DMS53 (cell line): ENCODE measurements around the gene SOX6.
"Not testable (repeated sequence)": the region's sequence is repeated elsewhere in the genome, so short reads cannot be mapped to it uniquely, and the experiment has no call there.

Experiments used
- DNase-seq: peaks from one replicate; lab custom pipeline; 2025; lab: John Stamatoyannopoulos, UW

Gene SOX6

GRCh38 chr11:16040151-16040550 lies 316.2 kb downstream of the SOX6 start:
- DNase-seq: peak; percentile 43

- DNase-seq: no peak
Observed at GRCh38 chr11:16037179-16037578, 319.2 kb downstream of the SOX6 start.

- no peak for DNase-seq
Observed at GRCh38 chr11:16036218-16036617, 320.1 kb downstream of the SOX6 start.

GRCh38 chr11:16034074-16034473 lies 322.3 kb downstream of the SOX6 start:
- DNase-seq: no peak

GRCh38 chr11:16032974-16033373 lies 323.4 kb downstream of the SOX6 start:
- DNase-seq: no peak

GRCh38 chr11:16031210-16031609 lies 325.1 kb downstream of the SOX6 start:
- no peak for DNase-seq

- DNase-seq: no peak
Observed at GRCh38 chr11:16030664-16031063, 325.7 kb downstream of the SOX6 start.

- not testable (repeated sequence) for DNase-seq
Observed at GRCh38 chr11:16029151-16029550, 327.2 kb downstream of the SOX6 start.

- DNase-seq: no peak
Observed at GRCh38 chr11:16028419-16028818, 327.9 kb downstream of the SOX6 start.

- DNase-seq: no peak
Observed at GRCh38 chr11:16027621-16028020, 328.7 kb downstream of the SOX6 start.

GRCh38 chr11:16026849-16027248 lies 329.5 kb downstream of the SOX6 start:
- no peak for DNase-seq

GRCh38 chr11:16018931-16019330 lies 337.4 kb downstream of the SOX6 start:
- no peak for DNase-seq

GRCh38 chr11:16016468-16016829 lies 339.9 kb downstream of the SOX6 start:
- no peak for DNase-seq

GRCh38 chr11:16015741-16016467 lies 340.4 kb downstream of the SOX6 start:
- DNase-seq: no peak

GRCh38 chr11:16013649-16014275 lies 342.6 kb downstream of the SOX6 start:
- no peak for DNase-seq

- DNase-seq: no peak
Observed at GRCh38 chr11:16013242-16013641, 343.1 kb downstream of the SOX6 start.

GRCh38 chr11:16012125-16012751 lies 344.1 kb downstream of the SOX6 start:
- DNase-seq: no peak

GRCh38 chr11:16011396-16011795 lies 344.9 kb downstream of the SOX6 start:
- no peak for DNase-seq

GRCh38 chr11:16009021-16009420 lies 347.3 kb downstream of the SOX6 start:
- DNase-seq: no peak

GRCh38 chr11:16007514-16007913 lies 348.8 kb downstream of the SOX6 start:
- no peak for DNase-seq

GRCh38 chr11:16002942-16003341 lies 353.4 kb downstream of the SOX6 start:
- peak; percentile 38 for DNase-seq

GRCh38 chr11:16001899-16002426 lies 354.4 kb downstream of the SOX6 start:
- DNase-seq: peak; percentile 96

GRCh38 chr11:16001044-16001568 lies 355.2 kb downstream of the SOX6 start:
- DNase-seq: peak; percentile 58
